Smooth muscle cell (in vitro differentiated cells): ENCODE measurements around the gene ISCA2. TPM values are rescaled to one million over a fixed set of nuclear protein-coding genes. Genes with fewer than 3 reads are reported as not detected.

Experiments
- DNase-seq: peaks from one replicate; lab custom pipeline; 2025; ENCODE audit not compliant: unreplicated experiment; lab: John Stamatoyannopoulos, UW
- H2AFZ ChIP-seq: fragments of 200-600 bp; sonication (generic); 2 replicates; pipeline ENCODE4 v1.6.0; 2016; ENCODE audit warnings: antibody characterized with exemption, low read depth, mild to moderate bottlenecking
- H3F3A ChIP-seq: fragments of 200-600 bp; sonication (generic); 2 replicates; pipeline ENCODE4 v1.6.0; 2017; ENCODE audit warnings: antibody characterized with exemption, low read depth
- H3K27ac ChIP-seq: fragments of 200-600 bp; sonication (generic); 2 replicates; pipeline ENCODE4 v1.5.1; 2016; ENCODE audit warnings: low read depth, mild to moderate bottlenecking
- H3K27me3 ChIP-seq: fragments of 200-600 bp; sonication (generic); 2 replicates; pipeline ENCODE4 v1.6.1; 2016; ENCODE audit warnings: low read depth, mild to moderate bottlenecking
- H3K36me3 ChIP-seq: fragments of 200-600 bp; sonication (generic); 2 replicates; pipeline ENCODE4 v1.5.1; 2016; ENCODE audit warnings: low read depth
- H3K4me1 ChIP-seq: fragments of 200-600 bp; sonication (generic); 2 replicates; pipeline ENCODE4 v1.5.1; 2016; ENCODE audit warnings: low read depth
- H3K4me2 ChIP-seq: fragments of 200-600 bp; sonication (generic); 2 replicates; pipeline ENCODE4 v1.6.0; 2016; ENCODE audit warnings: mild to moderate bottlenecking
- H3K4me3 ChIP-seq: fragments of 200-600 bp; sonication (generic); 2 replicates; pipeline ENCODE4 v1.5.1; 2016; ENCODE audit warnings: mild to moderate bottlenecking
- H3K79me2 ChIP-seq: fragments of 200-600 bp; sonication (generic); 2 replicates; pipeline ENCODE4 v1.6.0; 2016; ENCODE audit warnings: low read depth, mild to moderate bottlenecking
- H3K9ac ChIP-seq: fragments of 200-600 bp; sonication (generic); 2 replicates; pipeline ENCODE4 v1.6.0; 2016; ENCODE audit warnings: low read depth
- H3K9me3 ChIP-seq: fragments of 200-600 bp; sonication (generic); replicated peaks from 2 replicates; pipeline ENCODE4 v1.5.1; 2016; ENCODE audit warnings: low read depth
- H4K20me1 ChIP-seq: fragments of 200-600 bp; sonication (generic); 2 replicates; pipeline ENCODE4 v1.6.0; 2016; ENCODE audit warnings: low read depth
- CTCF ChIP-seq: fragments of 200-600 bp; sonication (generic); IDR thresholded peaks from 2 replicates; pipeline ENCODE4 v1.5.1; 2017; ENCODE audit warnings: borderline replicate concordance, mild to moderate bottlenecking, antibody characterized with exemption; ENCODE audit not compliant: insufficient read depth, poor library complexity, severe bottlenecking
- whole genome bisulfite sequencing: methylation state at CpG from one replicate; pipeline ENCODE4 v1.1.7; 2016; ENCODE audit warnings: low lambda C conversion rate; 5-methylcytosine and 5-hydroxymethylcytosine counted together
- polyA plus RNA-seq: library from polyadenylated mRNA; unstranded; fragments of >200 nt; fragmentation: Nextera tagmentation; extraction: Ambion mirVana; gene quantifications from 2 replicates; pipeline ENCODE4 v1.2.1, GENCODE V29; 2016
- total RNA-seq: library from RNA; depleted of rRNA; stranded (reverse); fragments of >200 nt; gene quantifications from 2 replicates; pipeline ENCODE4 v1.2.3, GENCODE V29; 2014

The ISCA2 gene
- total and polyA plus RNA-seq, 2 experiments from 2014 or later = 15.0 to 65.8 TPM

DNA sequence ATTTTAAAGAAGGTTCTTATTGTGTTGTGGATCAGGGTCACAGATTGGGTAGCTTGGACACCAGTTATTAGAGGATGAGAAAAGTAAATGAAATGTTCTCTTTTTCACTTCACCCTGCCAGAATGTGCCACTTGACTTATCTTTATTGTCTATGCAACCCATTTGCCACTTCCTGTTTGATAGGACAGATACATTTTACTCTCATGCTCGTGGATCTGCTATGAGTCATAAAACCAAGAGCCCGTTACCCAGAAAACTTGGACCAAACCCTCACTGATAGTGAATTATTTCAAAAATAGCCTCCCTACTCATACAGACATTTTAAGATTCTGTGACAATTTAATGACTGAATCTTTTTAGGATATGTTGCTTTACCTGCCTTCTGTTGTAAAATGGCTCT, 1.8 kb downstream of the ISCA2 start:
- no peaks in the 10 kb centered on the region for H3K9me3 ChIP-seq
- H3K27me3 ChIP-seq = peaks cover 5% of the 10 kb centered on the region
- no peak overlapping the region for H2AFZ ChIP-seq
- no peak for DNase-seq
- no peak overlapping the region for H3K9ac ChIP-seq
- H3K79me2 ChIP-seq = peaks cover 4% of the 10 kb centered on the region
- peaks cover 13% of the 10 kb centered on the region for H4K20me1 ChIP-seq
- WGBS = 35% methylated on average over 2 of the region's 2 CpGs
- TF ChIP-seq CTCF = no peak
- no peak overlapping the region for H3K27ac ChIP-seq
- no peak overlapping the region for H3K4me2 ChIP-seq
- H3K4me3 ChIP-seq = no peak overlapping the region
- H3K4me1 ChIP-seq = peaks cover 13% of the 10 kb centered on the region
- no peaks in the 10 kb centered on the region for H3K36me3 ChIP-seq
- peaks cover 18% of the 10 kb centered on the region for H3F3A ChIP-seq

DNA sequence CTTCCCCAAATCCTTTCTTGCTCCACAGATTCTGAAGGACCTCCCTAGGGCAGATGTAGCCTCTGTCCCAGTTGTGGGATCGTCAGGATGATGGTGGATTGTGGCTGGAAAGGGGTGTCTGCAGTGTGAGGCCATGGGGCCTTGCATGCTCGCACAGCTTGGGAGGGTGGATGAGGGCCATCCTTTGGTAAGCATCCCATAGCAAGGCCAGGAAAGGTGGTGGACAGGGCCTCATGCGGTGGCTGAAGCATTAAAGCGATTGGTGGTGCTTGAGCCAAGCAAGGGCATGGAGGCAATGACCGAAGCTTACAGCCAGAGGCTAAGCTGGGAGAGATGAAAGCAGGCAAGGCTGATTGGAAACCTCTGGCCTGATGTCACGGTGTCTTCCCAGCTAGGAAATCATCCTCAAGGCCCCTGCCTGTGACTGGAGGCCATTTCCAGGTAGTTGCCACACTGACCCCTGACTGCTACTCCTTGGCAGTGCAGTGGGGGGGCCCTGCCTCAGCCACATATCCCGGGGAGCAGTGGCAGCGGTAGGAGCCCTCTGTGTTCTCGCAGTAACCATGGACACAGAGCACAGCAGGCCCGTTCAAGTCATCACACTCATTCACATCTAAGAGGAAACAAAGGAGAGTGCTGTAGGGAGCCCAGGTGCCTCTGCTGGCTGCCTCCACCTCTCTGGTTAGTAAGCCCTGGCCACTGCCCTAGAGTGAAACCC, 7.0 kb downstream of the ISCA2 start:
- H4K20me1 ChIP-seq = no peaks in the 10 kb centered on the region
- H3K4me1 ChIP-seq = peaks cover 6% of the 10 kb centered on the region
- no peak overlapping the region for H3K4me2 ChIP-seq
- no peak for TF ChIP-seq CTCF
- H3K27me3 ChIP-seq = no peaks in the 10 kb centered on the region
- no peak overlapping the region for H3K4me3 ChIP-seq
- no peak overlapping the region for H3K27ac ChIP-seq
- 84% methylated on average over 10 of the region's 10 CpGs for WGBS
- no peaks in the 10 kb centered on the region for H3K36me3 ChIP-seq
- no peak overlapping the region for H2AFZ ChIP-seq
- DNase-seq = no peak
- no peaks in the 10 kb centered on the region for H3K79me2 ChIP-seq
- no peak overlapping the region for H3K9ac ChIP-seq
- H3K9me3 ChIP-seq = no peaks in the 10 kb centered on the region
- peaks cover 17% of the 10 kb centered on the region for H3F3A ChIP-seq

- DNase-seq = no peak
- no peaks in the 10 kb centered on the region for H3K36me3 ChIP-seq
Measured at GRCh38 chr14:74501135-74501614, 7.6 kb downstream of the ISCA2 start.

More at GRCh38 chr14:74501135-74501614, 7.6 kb downstream of the ISCA2 start:
- H3K4me1 ChIP-seq = peaks cover 6% of the 10 kb centered on the region
- H3F3A ChIP-seq = peaks cover 11% of the 10 kb centered on the region
- H3K79me2 ChIP-seq = no peaks in the 10 kb centered on the region
- H3K27me3 ChIP-seq = no peaks in the 10 kb centered on the region
- H3K27ac ChIP-seq = no peak overlapping the region
- no peaks in the 10 kb centered on the region for H3K9me3 ChIP-seq
- H3K9ac ChIP-seq = no peak overlapping the region
- H3K4me3 ChIP-seq = no peak overlapping the region
- H4K20me1 ChIP-seq = no peaks in the 10 kb centered on the region
- no peak overlapping the region for H3K4me2 ChIP-seq
- 47% methylated on average over 16 of the region's 16 CpGs for WGBS
- no peak overlapping the region for H2AFZ ChIP-seq
- peak; percentile 37 for TF ChIP-seq CTCF
